Colon (tissue), 2 donors: Measurements from ENCODE around the gene ICA1.
"Not testable (repeated sequence)": the region's sequence is repeated elsewhere in the genome, so short reads cannot be mapped to it uniquely, and the experiment has no call there.

ENCODE experiments used
- FAIRE-seq: peaks from 2 replicates; lab custom pipeline; 2012; peaks lifted over from hg19 to GRCh38; lab: Jason Lieb, UNC
- donor health status: control.
- donor health status: control.

The ICA1 gene

DNA sequence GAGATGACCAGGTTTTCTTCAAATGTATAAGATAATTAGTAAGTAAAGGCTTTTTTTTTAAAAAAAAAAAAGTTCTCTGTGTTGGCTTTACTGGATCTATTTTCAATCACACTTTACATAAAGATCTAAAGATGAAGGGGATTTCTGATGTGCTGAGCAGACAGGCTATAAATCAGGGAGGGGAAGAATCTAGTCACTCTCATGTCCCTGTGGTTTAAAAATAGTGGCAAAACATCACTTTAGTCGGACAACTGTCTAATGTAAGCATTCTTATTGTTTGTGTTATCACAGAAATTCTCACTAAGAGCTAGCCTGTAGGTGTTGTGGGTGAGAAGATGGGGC is 132.7 kb downstream of the ICA1 start:
- no peak for FAIRE-seq

DNA sequence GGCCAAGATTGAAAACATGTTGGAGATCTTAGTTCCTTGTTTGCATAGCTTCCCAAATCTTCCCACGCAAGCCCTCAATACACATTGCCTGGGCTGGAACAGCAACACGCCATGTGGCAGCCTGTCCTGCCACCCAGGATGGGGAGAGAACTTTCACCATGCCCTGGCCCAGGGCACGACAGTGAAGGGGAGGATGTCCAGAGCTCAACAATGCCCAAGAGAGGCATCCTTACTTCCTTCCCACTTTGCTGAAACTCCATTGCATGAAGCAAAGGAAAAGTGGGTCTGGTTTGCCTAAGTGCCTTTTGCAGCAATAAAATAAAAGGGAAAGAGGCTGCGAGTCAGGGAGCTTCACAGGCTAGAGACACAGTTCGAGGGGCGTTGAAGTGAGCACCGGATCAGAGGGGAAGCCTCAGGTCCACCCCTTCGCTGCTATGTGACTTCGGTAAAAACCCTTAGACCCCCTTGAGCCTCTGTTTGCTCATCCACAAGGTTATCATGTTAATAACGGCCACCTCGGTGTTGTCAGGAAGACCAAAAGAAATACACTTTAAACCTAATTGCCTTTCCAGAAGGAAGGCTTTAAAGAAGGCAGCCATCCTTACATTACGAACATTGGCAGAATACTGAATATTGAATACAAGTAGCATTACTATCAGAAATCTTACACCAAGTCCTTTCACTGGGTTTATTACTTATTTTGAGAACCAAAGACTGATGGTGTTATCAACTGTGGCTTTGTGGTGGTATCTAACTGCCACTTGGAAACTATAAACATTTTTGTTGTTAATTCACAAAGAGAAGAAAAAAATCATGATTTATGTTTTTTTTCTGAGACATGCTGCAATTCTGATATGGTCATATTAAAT is 133.3 kb downstream of the ICA1 start:
- no peak for FAIRE-seq

DNA sequence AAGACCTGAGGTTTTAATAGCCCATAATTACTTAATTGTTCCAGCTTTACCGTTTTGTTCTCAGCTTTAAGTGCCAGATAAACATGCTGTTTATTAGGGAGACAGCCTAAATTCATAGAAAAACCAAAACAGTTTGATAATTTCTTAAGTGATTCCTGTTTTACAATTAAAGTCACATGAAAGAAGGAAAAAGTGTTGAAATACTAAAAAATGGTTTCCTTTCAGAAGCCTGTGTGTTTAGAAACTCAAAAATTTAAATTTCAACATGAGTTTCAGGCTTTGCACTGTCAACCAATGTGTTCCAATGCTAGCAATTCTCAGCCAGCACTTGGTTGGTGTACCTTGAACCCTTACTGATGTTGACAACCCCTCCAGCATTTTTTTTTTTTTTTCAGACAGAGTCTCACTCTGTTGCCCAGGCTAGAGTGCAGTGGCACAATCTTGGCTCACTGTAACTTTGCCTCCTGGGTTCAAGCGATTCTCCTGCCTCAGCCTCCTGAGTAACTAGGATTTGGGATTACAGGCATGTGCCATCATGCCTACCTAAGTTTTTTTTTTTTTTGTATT is 135.3 kb downstream of the ICA1 start:
- FAIRE-seq = no peak

DNA sequence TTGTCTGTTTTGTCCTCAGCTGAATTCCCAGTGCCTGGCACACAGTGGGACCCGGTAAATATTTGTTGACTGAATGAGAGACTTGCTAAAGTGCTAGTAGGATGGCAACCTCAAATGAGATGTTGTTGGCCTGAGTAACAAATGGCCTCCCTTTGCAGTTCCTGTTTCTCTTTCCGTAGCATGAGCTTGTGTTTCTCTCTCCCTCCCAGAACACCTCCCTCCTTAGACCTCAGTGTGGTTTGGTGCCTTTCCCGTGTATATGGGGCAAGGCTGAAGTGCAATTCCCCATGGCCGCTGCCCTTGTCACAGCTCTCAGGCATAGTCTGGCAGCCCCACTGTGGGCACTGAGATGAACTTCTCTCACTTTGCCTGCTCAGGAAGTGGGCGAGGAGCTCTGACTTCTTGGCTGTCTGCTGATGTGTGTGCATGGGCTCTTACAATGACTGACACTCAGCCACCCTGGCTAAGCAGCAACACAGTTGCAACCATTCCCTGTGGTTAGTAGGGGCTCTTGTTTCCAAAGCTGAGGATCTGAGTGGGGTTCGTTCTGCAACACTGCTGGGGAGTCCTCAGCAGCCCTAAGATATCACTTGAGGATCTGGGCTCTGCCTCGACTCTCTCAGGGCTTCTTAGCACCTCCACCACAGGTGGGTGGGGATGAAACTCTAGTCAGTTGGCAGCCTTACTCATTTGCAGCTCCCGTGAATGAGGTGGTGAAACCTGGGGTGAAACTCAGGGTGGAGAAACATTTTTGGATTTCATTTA is 136.1 kb downstream of the ICA1 start:
- FAIRE-seq = no peak

DNA sequence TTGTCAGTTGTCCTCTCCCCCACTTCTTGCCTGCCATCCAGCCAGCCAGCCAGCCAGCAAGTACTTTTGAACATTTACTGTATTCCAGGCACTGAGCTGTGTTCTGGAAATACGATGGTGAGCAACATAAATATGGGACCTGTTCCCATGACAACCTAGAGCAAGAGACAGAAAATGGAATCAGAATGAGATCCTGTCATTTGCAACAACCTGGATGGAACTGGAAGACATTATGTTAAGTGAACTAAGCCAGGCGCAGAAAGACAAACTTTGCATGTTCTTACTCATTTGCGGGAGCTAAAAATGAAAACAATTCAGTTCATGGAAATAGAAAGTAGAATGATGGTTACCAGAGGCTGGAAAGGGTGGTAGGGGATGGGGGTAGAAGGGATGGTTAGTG is 140.7 kb downstream of the ICA1 start:
- FAIRE-seq = no peak

DNA sequence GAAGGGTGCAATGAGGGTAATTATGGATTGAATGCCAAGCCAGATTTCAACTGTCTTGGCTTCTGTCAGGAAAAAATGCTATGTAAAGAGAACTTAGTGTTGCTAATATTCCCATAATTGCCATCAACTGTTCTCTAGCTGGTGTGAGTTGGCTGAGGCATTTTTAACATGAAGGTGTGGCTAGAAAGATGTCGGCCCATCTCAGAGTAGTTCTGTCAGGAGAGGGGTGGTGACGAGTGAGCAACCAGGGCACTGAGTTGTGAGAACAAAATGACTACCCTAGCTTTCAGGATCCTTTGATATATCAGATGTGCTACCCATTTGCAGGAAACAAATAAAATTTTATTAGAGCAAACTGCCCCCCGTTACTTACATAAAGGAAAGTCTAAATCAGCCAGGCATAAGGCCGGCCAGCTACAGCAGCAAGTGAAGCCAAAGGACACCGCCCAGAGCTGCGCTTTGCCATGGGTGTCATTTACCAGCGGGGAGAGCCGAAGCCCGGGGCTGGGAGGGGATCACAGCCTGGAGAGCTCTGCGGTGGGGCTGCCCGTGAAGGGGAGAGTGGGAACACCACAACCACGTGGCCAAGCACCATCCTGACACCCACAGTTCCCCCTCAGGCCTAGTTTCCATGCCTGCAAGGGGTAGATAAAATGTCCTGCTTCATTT is 141.4 kb downstream of the ICA1 start:
- no peak for FAIRE-seq

DNA sequence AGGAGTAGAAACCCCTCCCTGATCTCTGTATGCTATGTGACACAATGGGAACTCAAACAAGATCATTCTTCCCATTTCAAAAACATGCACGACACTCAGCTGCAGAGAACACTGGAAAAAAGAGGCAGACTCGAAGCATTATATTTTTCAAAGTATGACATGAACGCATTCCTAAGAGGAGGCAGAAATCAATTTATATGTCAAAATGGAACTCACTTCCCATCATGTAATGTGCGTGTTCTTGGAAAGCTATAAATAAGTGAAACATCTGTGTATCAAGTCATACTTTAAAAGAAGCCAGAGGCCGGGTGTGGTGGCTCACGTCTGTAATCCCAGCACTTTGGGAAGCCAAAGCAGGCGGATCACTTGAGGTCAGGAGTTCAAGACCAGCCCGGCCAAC is 142.7 kb downstream of the ICA1 start:
- FAIRE-seq = no peak

DNA sequence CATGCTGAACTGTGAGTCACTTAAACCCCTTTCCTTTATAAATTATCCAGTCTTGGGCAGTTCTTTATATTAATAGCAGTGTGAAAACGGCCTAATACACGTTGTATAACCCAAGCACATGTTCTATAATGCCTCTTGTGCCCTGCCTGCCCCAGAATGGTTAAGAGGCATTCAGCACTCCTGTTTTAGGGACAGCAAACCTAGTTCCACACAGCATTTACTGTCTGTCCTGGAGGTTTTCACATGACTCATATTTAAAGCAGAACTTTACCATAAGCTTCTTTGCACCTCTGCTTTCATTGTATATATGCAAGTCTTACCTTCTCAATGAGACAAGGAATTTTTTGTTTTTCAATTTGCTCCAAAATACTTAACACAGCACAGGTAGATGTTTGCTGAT is 144.8 kb downstream of the ICA1 start:
- FAIRE-seq = no peak

DNA sequence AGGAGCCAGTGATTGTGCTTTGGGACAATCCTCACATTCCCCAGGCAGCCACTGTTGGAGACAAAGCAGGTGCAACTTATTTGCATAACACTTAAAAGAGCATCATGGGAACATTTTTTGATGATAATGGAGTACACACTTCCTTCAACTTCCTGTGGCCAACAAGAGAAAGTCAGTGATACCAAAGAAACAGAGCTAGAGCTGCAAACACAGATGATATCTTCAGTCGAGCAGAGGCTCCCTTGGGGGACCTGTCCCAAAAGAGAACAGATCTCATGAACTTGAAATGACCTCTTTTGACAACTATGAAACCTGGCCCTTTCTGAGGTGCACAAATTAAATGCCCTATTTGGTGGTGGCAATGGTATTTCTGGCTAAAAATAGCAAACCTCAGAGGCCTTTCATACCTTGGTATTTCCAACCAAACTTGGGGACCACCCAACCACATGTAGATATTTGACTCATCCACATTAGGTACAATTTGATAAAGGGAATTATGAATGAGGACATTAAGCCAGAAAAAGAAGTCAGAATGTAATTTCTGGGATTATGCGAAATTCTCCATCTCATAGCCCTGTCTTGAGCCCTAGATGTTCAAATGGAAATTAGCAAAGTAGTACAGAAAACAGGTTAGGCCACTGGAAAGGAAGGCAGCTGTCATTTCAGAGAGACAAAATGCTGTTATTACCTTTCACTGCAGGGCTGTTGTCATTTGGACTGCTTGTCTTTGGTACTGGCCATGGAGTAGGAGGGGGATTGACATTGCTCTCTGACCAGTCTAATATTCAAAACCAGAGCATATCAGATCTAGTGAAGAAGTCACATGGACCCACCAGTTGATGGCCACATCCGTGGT is 146.2 kb downstream of the ICA1 start:
- FAIRE-seq = no peak

DNA sequence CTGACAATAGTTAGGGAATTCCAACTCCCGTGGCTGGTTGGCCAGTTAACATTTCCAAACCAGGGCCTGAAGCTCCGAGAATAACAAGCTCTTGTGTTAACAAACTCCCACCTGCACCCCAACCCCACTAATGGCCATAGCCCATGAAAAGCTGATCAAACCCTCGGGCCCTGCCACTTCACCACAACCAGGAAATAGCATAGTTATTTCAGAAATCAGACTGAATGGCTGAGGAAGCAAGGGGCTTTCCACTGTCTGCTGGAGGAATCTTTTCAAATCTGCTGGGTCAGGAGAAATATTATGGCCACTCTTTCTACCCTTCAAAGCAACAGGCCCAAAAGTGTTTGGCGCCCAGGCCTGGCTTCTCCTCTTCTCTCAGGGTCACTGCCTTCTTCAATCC is 147.8 kb downstream of the ICA1 start:
- no peak for FAIRE-seq

DNA sequence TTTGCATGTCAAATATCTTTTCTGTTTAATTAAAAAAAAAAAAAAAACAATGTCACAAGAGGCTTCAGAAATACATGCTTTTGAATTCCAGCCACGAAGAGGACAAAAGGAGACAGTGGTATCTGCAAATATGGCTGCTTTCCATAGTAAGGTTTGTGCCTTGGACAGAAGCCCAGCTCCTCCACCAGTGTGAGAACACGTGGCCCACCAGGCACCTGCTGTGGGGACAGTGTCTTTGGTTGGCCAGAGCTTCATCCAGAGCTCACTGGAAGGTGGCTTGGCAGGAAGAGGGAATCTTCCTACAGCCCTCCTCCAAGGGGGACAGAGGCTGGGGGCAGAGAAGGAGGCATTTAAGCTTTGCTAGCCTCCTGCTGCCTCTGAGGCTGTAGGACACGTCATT is 148.8 kb downstream of the ICA1 start:
- no peak for FAIRE-seq

DNA sequence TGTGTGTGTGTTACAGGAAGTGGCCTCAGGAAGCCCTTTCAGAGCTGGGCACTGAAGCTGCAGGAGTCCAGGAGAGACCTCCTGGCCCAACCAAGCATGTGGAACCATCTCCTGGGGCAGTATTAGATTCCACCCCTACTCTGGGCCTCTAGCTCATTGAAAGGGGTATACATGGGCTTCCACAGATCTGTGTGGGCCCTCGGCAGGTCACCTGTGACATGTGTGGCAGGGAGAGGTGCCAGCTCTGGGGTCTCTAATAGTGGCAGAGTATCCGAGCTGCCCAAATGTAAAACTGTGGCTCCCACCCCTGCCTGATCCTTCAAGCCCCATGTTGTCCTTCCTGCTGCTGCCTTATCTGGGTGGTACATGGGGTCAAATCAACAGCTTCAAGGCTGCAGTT is 149.3 kb downstream of the ICA1 start:
- FAIRE-seq = no peak

DNA sequence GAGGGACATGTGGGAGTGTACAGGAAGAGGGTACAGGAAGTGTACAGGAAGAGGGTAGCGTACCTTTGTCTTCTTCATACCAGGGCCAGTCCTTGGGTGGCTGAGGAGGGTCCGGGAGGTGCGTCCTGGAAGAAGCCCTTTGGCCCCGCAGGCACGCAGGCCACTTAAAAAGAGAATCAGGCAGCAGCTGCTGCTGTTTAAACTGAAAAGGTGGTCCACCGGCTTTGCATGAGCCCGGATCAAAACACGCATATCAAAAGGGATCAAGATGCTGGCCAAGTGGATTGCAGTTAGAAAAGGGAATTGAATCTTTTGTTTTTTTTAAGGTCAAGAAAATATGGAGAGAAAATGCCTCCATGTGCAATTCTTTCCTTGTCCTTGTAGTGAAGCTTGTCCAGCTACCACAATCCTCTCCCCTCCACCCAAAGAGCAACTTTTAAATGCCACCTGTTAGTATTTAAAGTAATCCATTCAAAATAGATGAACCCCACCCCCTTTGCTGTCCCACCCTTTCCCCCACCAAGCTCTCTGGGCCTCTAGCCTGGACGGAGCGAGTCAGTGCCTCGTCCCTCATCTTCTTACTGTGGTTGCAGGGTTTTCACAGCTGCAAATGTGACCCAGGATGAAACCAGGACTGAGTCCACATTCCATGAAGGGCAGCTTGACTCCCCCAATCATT is 150.5 kb downstream of the ICA1 start:
- FAIRE-seq = no peak

DNA sequence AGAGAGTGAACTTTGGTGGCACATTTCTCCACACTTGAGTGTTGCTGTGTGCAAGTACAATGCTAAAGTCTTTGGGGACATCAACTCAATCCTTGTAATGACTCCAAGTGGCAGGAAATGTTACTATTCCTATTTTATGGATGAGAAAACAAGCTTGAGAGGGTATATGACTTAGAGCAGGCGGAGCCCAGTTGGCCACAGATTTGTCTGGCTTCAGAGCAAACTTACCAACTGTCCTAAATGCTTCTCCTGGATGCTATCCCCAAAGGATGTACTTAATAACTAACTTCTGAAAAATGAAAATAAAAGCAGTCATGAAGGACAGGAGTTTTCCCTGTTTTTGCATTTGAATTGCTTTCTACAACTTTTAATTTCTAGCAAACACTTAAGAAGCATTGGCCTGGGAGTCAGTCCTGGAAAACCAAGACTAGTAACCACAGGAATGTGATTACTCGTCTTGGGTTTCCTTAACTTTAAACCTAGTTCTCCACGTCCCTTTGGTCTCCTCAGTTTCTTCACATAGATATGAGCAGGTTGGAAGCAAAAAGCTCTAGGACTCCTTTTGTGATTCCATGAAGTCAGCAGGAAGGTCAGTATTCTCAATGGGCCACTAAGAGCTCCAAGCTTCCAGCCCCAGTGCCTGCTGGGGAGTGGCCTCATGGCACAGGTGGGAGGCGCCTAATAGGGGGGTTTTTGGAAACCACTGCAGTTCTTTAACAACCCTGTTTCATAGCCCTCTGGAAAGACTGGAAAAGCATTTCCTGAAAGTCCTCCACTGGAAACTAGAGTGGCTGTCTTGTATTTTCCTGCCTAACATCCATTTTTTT is 152.6 kb downstream of the ICA1 start:
- FAIRE-seq = no peak

DNA sequence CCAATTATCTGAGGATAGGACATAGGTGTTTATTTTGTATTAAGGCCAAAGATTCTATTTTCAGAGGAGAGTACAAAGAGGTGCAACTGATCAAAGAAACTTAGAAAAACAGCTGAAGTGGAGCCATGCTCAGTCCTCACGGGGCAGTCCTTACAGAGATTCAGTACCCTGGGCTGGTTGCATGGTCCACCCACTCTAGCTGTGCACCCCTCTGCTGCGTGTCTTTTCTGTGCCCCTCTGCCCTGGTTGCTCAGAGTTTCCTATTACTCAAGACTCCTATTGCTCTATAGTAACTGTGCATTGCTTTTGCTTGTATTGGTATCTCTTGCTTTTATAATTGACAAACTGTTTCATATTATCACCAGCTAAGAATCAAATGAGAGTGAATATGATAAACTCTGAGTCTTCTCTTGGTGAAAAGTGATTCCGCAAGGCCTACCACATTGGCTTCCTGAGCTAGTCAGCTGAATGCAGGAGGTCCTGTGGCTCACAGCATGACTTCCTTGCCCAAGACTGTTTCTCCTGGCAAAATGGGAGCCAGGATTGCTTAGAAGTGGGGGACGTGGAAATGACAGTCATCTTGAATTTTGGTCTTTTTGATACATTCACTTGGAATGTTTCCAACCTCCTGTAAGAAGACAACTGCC is 156.4 kb downstream of the ICA1 start:
- no peak for FAIRE-seq

DNA sequence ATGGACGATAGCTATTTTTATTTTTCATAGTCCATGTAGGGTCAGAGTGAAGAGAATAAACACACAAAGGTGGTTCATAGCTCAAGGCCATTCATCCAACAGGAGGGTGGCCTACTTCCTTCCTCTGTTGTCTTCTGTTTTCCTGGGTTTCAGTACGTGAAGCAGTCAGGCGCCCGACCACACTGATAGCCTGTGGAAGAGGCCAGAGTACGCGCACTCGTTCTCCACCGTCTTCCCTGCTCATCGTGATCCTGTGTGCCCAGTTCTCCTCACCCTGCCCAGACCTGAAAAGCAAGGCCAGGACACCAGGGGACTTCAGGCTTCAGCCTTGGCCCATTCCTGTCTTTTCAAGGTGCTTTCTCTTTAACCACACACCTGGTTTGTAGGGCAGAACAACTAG is 158.7 kb downstream of the ICA1 start:
- no peak for FAIRE-seq

DNA sequence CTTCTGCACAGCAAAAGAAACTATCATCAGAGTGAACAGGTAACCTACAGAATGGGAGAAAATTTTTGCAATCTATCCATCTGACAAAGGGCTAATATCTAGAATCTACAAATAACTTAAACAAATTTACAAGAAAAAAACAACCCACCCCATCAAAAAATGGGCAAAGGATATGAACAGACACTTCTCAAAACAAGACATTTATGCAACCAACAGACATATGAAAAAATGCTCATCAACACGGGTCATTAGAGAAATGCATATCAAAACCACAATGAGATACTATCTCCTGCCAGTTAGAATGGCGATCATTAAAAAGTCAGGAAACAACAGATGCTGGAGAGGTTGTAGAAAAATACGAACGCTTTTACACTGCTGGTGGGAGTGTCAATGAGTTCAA is 160.7 kb downstream of the ICA1 start:
- FAIRE-seq = not testable (repeated sequence)

DNA sequence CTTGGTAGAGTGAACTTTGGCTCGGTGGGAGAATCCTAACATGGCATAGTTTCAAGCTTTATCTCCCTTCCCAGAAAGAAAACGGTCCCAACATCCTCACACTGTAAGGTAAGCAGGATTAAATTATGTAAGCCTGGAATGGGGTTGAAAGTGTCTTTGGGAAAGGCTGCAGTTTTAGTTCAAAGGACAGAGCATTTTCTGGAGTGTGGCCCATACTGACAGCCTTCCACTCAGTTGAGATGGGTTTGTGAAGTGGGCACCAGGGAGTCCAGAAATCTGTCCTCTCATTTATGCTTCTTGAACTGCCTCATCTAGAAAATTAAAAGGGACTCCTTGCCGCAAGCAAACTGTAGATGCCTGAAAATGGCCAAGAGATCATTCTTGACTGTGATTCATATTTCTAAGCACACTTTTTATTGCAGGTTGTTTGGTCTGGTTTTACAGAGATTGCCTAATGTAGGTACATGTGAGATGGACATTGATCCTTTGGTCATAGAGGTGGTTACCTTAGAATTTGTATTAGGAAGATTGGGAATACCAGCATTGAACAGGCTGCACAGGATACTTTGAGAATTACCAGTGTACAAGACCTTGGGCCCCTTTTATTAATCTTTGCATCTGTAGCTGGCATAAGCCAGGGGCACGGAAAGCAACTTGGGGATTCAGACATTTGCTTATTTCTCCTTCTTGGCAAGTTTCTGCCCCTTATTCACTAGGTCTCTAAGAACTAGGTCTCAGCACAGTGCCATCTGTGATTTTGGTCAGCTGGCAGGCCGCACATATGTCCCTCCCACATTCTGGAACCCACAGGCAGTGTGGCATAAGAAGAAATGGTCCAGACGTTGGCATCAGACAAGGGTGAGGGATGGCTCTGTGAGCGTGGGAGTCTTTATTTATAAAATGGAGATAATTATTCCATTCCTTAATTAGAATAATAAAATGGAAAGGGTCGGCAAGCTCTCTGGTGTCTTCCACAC is 167.5 kb downstream of the ICA1 start:
- no peak for FAIRE-seq

DNA sequence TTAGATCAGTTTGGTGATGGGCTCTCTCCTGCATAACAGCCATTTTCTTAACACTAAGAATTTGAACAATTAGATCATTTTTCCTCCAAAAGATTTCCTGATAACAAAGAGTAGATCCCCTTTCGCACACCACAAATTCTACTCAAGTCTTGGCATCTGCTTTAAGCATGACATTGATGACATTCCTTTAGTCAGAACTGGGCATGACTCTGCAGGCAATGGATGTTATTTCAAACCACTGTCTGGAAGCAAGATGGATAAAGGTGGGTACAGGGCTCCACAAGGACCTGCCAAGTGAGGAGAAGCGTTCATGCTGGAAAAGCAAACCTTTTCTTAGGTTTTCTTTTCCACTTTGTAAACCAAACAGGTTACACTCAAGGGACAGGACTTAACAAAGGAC is 169.8 kb downstream of the ICA1 start:
- FAIRE-seq = no peak
